Vagina (tissue), 2 donors: ENCODE measurements around the gene RNF146. TPM values are rescaled to one million over a fixed set of nuclear protein-coding genes. Genes with fewer than 3 reads are reported as not detected.
"Not testable (repeated sequence)": the region's sequence is repeated elsewhere in the genome, so short reads cannot be mapped to it uniquely, and the experiment has no call there.

ENCODE experiments used
- DNase-seq, 2 donors: peaks; one replicate each; pipeline ENCODE4 v3.0.0-alpha.2; 2017; ENCODE audit errors: extremely low spot score in 2 of 2
- H3K27ac ChIP-seq: fragments of 200-600 bp; sonication (generic); one replicate; pipeline ENCODE4 v1.5.1; 2019
- H3K27me3 ChIP-seq: fragments of 200-600 bp; sonication (generic); one replicate; pipeline ENCODE4 v1.5.1; 2019
- H3K36me3 ChIP-seq, 2 donors: fragments of 200-600 bp; sonication (generic); one replicate each; pipeline ENCODE4 v1.5.1; 2017 to 2019
- H3K4me1 ChIP-seq: fragments of 200-600 bp; sonication (generic); one replicate; pipeline ENCODE4 v1.5.1; 2019
- H3K4me3 ChIP-seq, 2 donors: fragments of 200-600 bp; sonication (generic); 1 replicate in 1 of 2; 2 replicates in 1 of 2; pipeline ENCODE4 v1.5.1; 2016 to 2019
- H3K9me3 ChIP-seq: fragments of 200-600 bp; sonication (generic); one replicate; pipeline ENCODE4 v1.5.1; 2019
- CTCF ChIP-seq, 3 experiments: fragments of 450-650 bp in 2 of 3; fragments of 200-600 bp in 1 of 3; sonication (generic) in 1 of 3; IDR thresholded peaks; one replicate each; pipeline ENCODE4 v1.5.1; 2017 to 2019; ENCODE audit warnings: antibody characterized with exemption in 3 of 3, mild to moderate bottlenecking in 2 of 3, moderate library complexity in 2 of 3
- POLR2A ChIP-seq, 2 donors: fragments of 450-650 bp; IDR thresholded peaks; one replicate each; pipeline ENCODE4 v1.6.1; 2017; ENCODE audit warnings: antibody characterized with exemption in 2 of 2, mild to moderate bottlenecking in 2 of 2, moderate library complexity in 2 of 2
- POLR2AphosphoS5 ChIP-seq, 2 donors: sonication (generic); formaldehyde crosslinking; IDR thresholded peaks; one replicate each; pipeline ENCODE4 v1.9.0; 2017; ENCODE audit warnings: antibody characterized with exemption in 2 of 2, mild to moderate bottlenecking in 2 of 2, low read depth in 1 of 2; ENCODE audit not compliant: insufficient read depth in 1 of 2
- intact Hi-C: fragments of 100-400 bp; cut with DNase I; formaldehyde crosslinking; loops from one replicate; pipeline ENCODE4 v1.15.1; 2023
- total RNA-seq: library from RNA; depleted of rRNA; stranded (reverse); fragments of >200 nt; gene quantifications from one replicate; pipeline ENCODE4 v1.2.3, GENCODE V29; 2016

The RNF146 gene
- total RNA-seq, 1 donor from 2014 or later = 53.0 TPM

GRCh38 chr6:127303917-127304316 is 37.3 kb downstream of the RNF146 start:
- Histone ChIP-seq H3K9me3 (no peaks in the 10 kb centered on the region), H3K27ac (no peak overlapping the region), H3K4me1 (peaks cover 20% of the 10 kb centered on the region), H3K36me3 (peaks cover 0 to 8% of the 10 kb centered on the region in 2 donors), H3K4me3 (no peak overlapping the region), H3K27me3 (no peaks in the 10 kb centered on the region)
- intact Hi-C loops = loop anchor here (10.0 kb wide), 1 partner anchor 231 kb away; no protein-coding TSS in a partner anchor
- DNase-seq = no peak
- TF ChIP-seq CTCF (IDR thresholded peaks at IDR 0.05) (no peak), POLR2AphosphoS5 (IDR thresholded peaks at IDR 0.05; ENCODE audit: insufficient read depth in 1 of 2, low read depth in 1 of 2) (no peak), POLR2A (IDR thresholded peaks at IDR 0.05) (no peak)

DNA sequence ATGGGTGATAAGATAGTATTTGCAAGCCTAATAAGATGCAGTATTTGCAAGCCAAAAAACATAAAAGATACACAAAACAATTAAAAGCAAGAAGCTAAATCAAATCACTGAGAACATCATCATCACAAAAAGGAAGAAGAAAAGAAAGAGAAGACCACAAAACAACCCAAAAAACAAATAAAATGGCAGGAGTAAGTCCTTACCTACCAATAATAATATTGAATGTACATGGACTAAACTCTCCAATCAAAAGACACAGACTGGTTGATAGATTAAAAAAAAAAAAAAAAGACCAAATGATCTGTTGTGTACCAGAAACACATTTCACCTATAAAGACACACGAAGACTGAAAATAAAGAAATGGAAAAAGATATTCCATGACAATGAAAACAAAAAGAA is 39.1 kb downstream of the RNF146 start:
- H3K4me1 ChIP-seq = peaks cover 13% of the 10 kb centered on the region
- intact Hi-C loops = loop anchor here (10.0 kb wide), 1 partner anchor 229 kb away; no protein-coding TSS in a partner anchor
- no peak overlapping the region for H3K4me3 ChIP-seq
- no peaks in the 10 kb centered on the region for H3K27me3 ChIP-seq
- H3K9me3 ChIP-seq = no peaks in the 10 kb centered on the region
- no peak overlapping the region for H3K27ac ChIP-seq
- TF ChIP-seq CTCF (IDR thresholded peaks at IDR 0.05) (no peak), POLR2AphosphoS5 (IDR thresholded peaks at IDR 0.05; ENCODE audit: insufficient read depth in 1 of 2, low read depth in 1 of 2) (no peak), POLR2A (IDR thresholded peaks at IDR 0.05) (no peak)
- no peak for DNase-seq
- H3K36me3 ChIP-seq = peaks cover 0 to 8% of the 10 kb centered on the region in 2 donors

- intact Hi-C loops = no loop called here
- no peaks in the 10 kb centered on the region for H3K9me3 ChIP-seq
- H3K27me3 ChIP-seq = no peaks in the 10 kb centered on the region
- TF ChIP-seq CTCF (IDR thresholded peaks at IDR 0.05) (no peak), POLR2AphosphoS5 (IDR thresholded peaks at IDR 0.05; ENCODE audit: insufficient read depth in 1 of 2, low read depth in 1 of 2) (no peak), POLR2A (IDR thresholded peaks at IDR 0.05) (no peak)
- no peaks in the 10 kb centered on the region for H3K4me1 ChIP-seq
- H3K27ac ChIP-seq = no peak overlapping the region
- H3K4me3 ChIP-seq = no peak overlapping the region
- DNase-seq = no peak
- peaks cover 0 to 15% of the 10 kb centered on the region in 2 donors for H3K36me3 ChIP-seq
These were observed 50.9 kb downstream of the RNF146 start for GRCh38 chr6:127317388-127318128.

- Histone ChIP-seq H3K9me3 (no peaks in the 10 kb centered on the region), H3K27me3 (no peaks in the 10 kb centered on the region), H3K4me3 (no peak overlapping the region), H3K27ac (no peak overlapping the region), H3K4me1 (no peaks in the 10 kb centered on the region), H3K36me3 (peaks cover 0 to 7% of the 10 kb centered on the region in 2 donors)
- TF ChIP-seq POLR2AphosphoS5 (IDR thresholded peaks at IDR 0.05; ENCODE audit: insufficient read depth in 1 of 2, low read depth in 1 of 2) (no peak), CTCF (IDR thresholded peaks at IDR 0.05) (no peak), POLR2A (IDR thresholded peaks at IDR 0.05) (no peak)
- no peak for DNase-seq
- intact Hi-C loops = no loop called here
These were observed 53.0 kb downstream of the RNF146 start for GRCh38 chr6:127319686-127320085.

- no peaks in the 10 kb centered on the region for H3K27me3 ChIP-seq
These were observed 61.5 kb downstream of the RNF146 start for GRCh38 chr6:127328043-127328609.

DNA sequence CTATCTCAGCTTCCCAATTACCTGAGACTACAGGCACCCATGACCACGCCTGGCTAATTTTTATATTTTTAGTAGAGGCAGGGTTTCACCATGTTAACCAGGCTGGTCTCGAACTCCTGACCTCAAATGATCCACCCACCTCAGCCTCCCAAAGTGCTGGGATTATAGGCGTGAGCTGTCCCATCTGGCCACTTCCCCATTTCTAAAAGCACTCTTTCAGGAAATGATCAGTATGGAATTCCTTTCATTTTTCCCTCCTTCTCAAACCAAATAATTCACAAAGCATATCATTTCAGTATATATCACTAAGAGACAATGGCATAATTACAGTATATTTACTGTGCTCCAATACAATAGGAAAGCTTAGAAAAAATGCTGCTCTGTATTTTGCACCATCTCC is 64.6 kb downstream of the RNF146 start:
- H3K4me1 ChIP-seq, intact Hi-C loops, H3K27me3 ChIP-seq, H3K4me3 ChIP-seq, H3K36me3 ChIP-seq, DNase-seq, H3K27ac ChIP-seq, H3K9me3 ChIP-seq: not testable (repeated sequence)

More at GRCh38 chr6:127328043-127328609, 61.5 kb downstream of the RNF146 start:
- TF ChIP-seq CTCF (IDR thresholded peaks at IDR 0.05) (no peak), POLR2A (IDR thresholded peaks at IDR 0.05) (no peak), POLR2AphosphoS5 (IDR thresholded peaks at IDR 0.05; ENCODE audit: insufficient read depth in 1 of 2, low read depth in 1 of 2) (no peak)
- Histone ChIP-seq H3K4me3 (no peak overlapping the region), H3K4me1 (no peaks in the 10 kb centered on the region), H3K27ac (no peak overlapping the region), H3K9me3 (no peaks in the 10 kb centered on the region), H3K36me3 (peaks cover 0 to 16% of the 10 kb centered on the region in 2 donors)
- no peak for DNase-seq
- intact Hi-C loops = no loop called here
